MV-4-11 (cell line): ENCODE measurements around the gene MSH2.

Experiments
- DNase-seq: peaks from one replicate; lab custom pipeline; 2025; lab: John Stamatoyannopoulos, UW

The MSH2 gene

GRCh38 chr2:47508641-47509040 is 105.7 kb downstream of the MSH2 start:
- no peak for DNase-seq

- DNase-seq = no peak
Observed at GRCh38 chr2:47509250-47509649, 106.3 kb downstream of the MSH2 start.

- no peak for DNase-seq
Observed at GRCh38 chr2:47509821-47510385, 106.9 kb downstream of the MSH2 start.

- DNase-seq = no peak
Observed at GRCh38 chr2:47510745-47511144, 107.8 kb downstream of the MSH2 start.

GRCh38 chr2:47512581-47513083 is 109.7 kb downstream of the MSH2 start:
- peak; percentile 47 for DNase-seq

GRCh38 chr2:47513981-47514520 is 111.1 kb downstream of the MSH2 start:
- no peak for DNase-seq

GRCh38 chr2:47516360-47517104 is 113.6 kb downstream of the MSH2 start:
- DNase-seq = no peak

- peak; percentile 41 for DNase-seq
Observed at GRCh38 chr2:47518497-47519146, 115.7 kb downstream of the MSH2 start.

- DNase-seq = no peak
Observed at GRCh38 chr2:47519147-47519537, 116.2 kb downstream of the MSH2 start.

- DNase-seq = no peak
Observed at GRCh38 chr2:47519604-47520301, 116.8 kb downstream of the MSH2 start.

- DNase-seq = peak; percentile 99
Observed at GRCh38 chr2:47520302-47520630, 117.3 kb downstream of the MSH2 start.

- DNase-seq = peak; percentile 76
Observed at GRCh38 chr2:47520825-47521665, 118.1 kb downstream of the MSH2 start.

- no peak for DNase-seq
Observed at GRCh38 chr2:47521666-47522285, 118.8 kb downstream of the MSH2 start.

- DNase-seq = no peak
Observed at GRCh38 chr2:47525167-47525566, 122.2 kb downstream of the MSH2 start.

- no peak for DNase-seq
Observed at GRCh38 chr2:47528455-47528854, 125.5 kb downstream of the MSH2 start.

GRCh38 chr2:47528874-47529273 is 125.9 kb downstream of the MSH2 start:
- no peak for DNase-seq

GRCh38 chr2:47530105-47530760 is 127.3 kb downstream of the MSH2 start:
- no peak for DNase-seq

GRCh38 chr2:47531378-47532042 is 128.6 kb downstream of the MSH2 start:
- no peak for DNase-seq
